HEK293T (cell line): ENCODE measurements around the gene NFKBIE.

Experiments
- CTCF ChIA-PET: fragments of 350-600 bp; formaldehyde crosslinking; extraction: SDS; loops from one replicate; lab custom pipeline; 2021; ENCODE audit warnings: antibody characterized with exemption, inconsistent platforms; lab: Yijun Ruan, JAX
- POLR2A ChIA-PET: fragments of 350-600 bp; formaldehyde crosslinking; extraction: SDS; loops from one replicate; lab custom pipeline; 2020; ENCODE audit warnings: antibody characterized with exemption, inconsistent platforms; lab: Yijun Ruan, JAX
- DNase-seq: peaks from one replicate; pipeline ENCODE4 v3.0.0; 2012; ENCODE audit warnings: mixed read lengths; ENCODE audit errors: extremely low spot score
- ARNT ChIP-seq: fragments of 450-650 bp; IDR thresholded peaks from 2 replicates; pipeline ENCODE4 v1.6.1; 2017; ENCODE audit warnings: mild to moderate bottlenecking
- BHLHE40 ChIP-seq: fragments of 450-650 bp; IDR thresholded peaks from 2 replicates; pipeline ENCODE4 v1.6.1; 2016; ENCODE audit warnings: mild to moderate bottlenecking, moderate library complexity, borderline replicate concordance
- CTBP1 ChIP-seq: fragments of 450-650 bp; IDR thresholded peaks from 2 replicates; pipeline ENCODE4 v1.6.1; 2016; ENCODE audit warnings: borderline replicate concordance
- ELF4 ChIP-seq: fragments of 450-650 bp; IDR thresholded peaks from 2 replicates; pipeline ENCODE4 v1.6.1; 2017; ENCODE audit warnings: antibody characterized with exemption
- FOXA1 ChIP-seq: fragments of 450-650 bp; IDR thresholded peaks from 2 replicates; pipeline ENCODE4 v1.6.1; 2016; ENCODE audit warnings: mild to moderate bottlenecking
- FOXK2 ChIP-seq: fragments of 450-650 bp; IDR thresholded peaks from 2 replicates; pipeline ENCODE4 v1.6.1; 2016; ENCODE audit warnings: mild to moderate bottlenecking
- FOXM1 ChIP-seq: fragments of 450-650 bp; IDR thresholded peaks from 2 replicates; pipeline ENCODE4 v1.6.1; 2017; ENCODE audit warnings: mild to moderate bottlenecking, borderline replicate concordance
- HDGF ChIP-seq: fragments of 450-650 bp; IDR thresholded peaks from 2 replicates; pipeline ENCODE4 v1.6.1; 2017; ENCODE audit warnings: antibody characterized with exemption, borderline replicate concordance
- L3MBTL2 ChIP-seq: fragments of 450-650 bp; conservative IDR thresholded peaks from 2 replicates; pipeline ENCODE4 v1.6.1; 2016; ENCODE audit warnings: mild to moderate bottlenecking
- LEF1 ChIP-seq: fragments of 450-650 bp; IDR thresholded peaks from 2 replicates; pipeline ENCODE4 v1.6.1; 2017; ENCODE audit warnings: mild to moderate bottlenecking, borderline replicate concordance
- NFRKB ChIP-seq: fragments of 450-650 bp; IDR thresholded peaks from 2 replicates; pipeline ENCODE4 v1.6.1; 2016; ENCODE audit warnings: mild to moderate bottlenecking, moderate library complexity
- PKNOX1 ChIP-seq: fragments of 450-650 bp; IDR thresholded peaks from 2 replicates; pipeline ENCODE4 v1.6.1; 2016
- SP1 ChIP-seq: fragments of 450-650 bp; IDR thresholded peaks from 2 replicates; pipeline ENCODE4 v1.6.1; 2017
- SUZ12 ChIP-seq: fragments of 450-650 bp; IDR thresholded peaks from 2 replicates; pipeline ENCODE4 v1.6.1; 2016; ENCODE audit warnings: mild to moderate bottlenecking
- TARDBP ChIP-seq: fragments of 450-650 bp; IDR thresholded peaks from 2 replicates; pipeline ENCODE4 v1.6.1; 2016
- ZNF384 ChIP-seq: fragments of 450-650 bp; IDR thresholded peaks from 2 replicates; pipeline ENCODE4 v1.6.1; 2016

Gene NFKBIE

GRCh38 chr6:44257025-44257752, 8.2 kb downstream of the NFKBIE start, which contains the start of gene SLC35B2:
Gene SLC35B2, minus strand, starts transcription at chr6:44257528. Its CDS starts 118 bp downstream, at chr6:44257410.
- ChIA-PET CTCF (interaction anchor here (0.5 to 3.4 kb wide), 18 partner anchors 8 to 256 kb away, joined by 3 to 28 read pairs (median 4); partner anchors contain the start of genes HSP90AB1 and TMEM151B), POLR2A (interaction anchor here (0.6 to 3.7 kb wide), 18 partner anchors 11 to 554 kb away, joined by 3 to 117 read pairs (median 4); partner anchors contain the start of genes HSP90AB1 and SLC29A1)
- DNase-seq: peak; percentile 78
- peak; percentile 92 for TF ChIP-seq FOXM1
- no peak for TF ChIP-seq ARNT
- no peak for TF ChIP-seq FOXA1
- TF ChIP-seq CTBP1: no peak
- no peak for TF ChIP-seq ELF4
- no peak for TF ChIP-seq FOXK2
- no peak for TF ChIP-seq PKNOX1
- TF ChIP-seq BHLHE40: no peak
- TF ChIP-seq L3MBTL2: peak; percentile 90

DNA sequence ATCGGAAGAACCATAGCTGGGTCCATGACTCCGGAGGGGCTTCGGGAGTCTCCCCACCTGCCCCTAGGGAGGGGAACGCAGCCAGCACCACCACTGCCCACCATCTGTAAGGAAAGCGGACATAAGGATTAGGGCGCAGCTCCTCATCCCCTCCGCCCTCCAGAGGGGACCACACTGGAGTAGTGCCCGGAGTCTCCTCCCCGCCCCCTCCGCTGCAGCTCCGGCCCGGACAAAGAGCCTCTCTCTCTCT, 8.7 kb downstream of the NFKBIE start:
- ChIA-PET CTCF (interaction anchor here (0.5 to 3.4 kb wide), 18 partner anchors 8 to 256 kb away, joined by 3 to 28 read pairs (median 4); partner anchors contain the start of genes HSP90AB1 and TMEM151B), POLR2A (interaction anchor here (0.6 to 3.7 kb wide), 18 partner anchors 10 to 554 kb away, joined by 3 to 117 read pairs (median 4); partner anchors contain the start of genes HSP90AB1 and SLC29A1)
- peak; percentile 36 for DNase-seq
- TF ChIP-seq HDGF (no peak), FOXA1 (no peak), ZNF384 (no peak), FOXK2 (no peak), SP1 (no peak), L3MBTL2 (no peak), ELF4 (no peak), ARNT (no peak), PKNOX1 (no peak), SUZ12 (no peak), BHLHE40 (no peak), TARDBP (no peak), NFRKB (no peak), LEF1 (no peak), CTBP1 (no peak), FOXM1 (no peak)

GRCh38 chr6:44255871-44256774, 9.2 kb downstream of the NFKBIE start:
- POLR2A ChIA-PET: interaction anchor here (0.7 to 3.7 kb wide), 18 partner anchors 10 to 83 kb away, joined by 3 to 117 read pairs (median 4); partner anchors contain the start of genes HSP90AB1 and SLC29A1
- CTCF ChIA-PET: interaction anchor here (0.6 to 3.4 kb wide), 18 partner anchors 7 to 255 kb away, joined by 3 to 28 read pairs (median 4); partner anchors contain the start of genes HSP90AB1 and TMEM151B
- TF ChIP-seq FOXA1 (no peak), BHLHE40 (no peak), PKNOX1 (no peak), SUZ12 (no peak), FOXK2 (no peak), CTBP1 (no peak), FOXM1 (no peak), ARNT (no peak), L3MBTL2 (no peak), HDGF (no peak), LEF1 (no peak), TARDBP (no peak), ELF4 (no peak), SP1 (no peak), NFRKB (no peak), ZNF384 (no peak)
- DNase-seq: no peak

DNA sequence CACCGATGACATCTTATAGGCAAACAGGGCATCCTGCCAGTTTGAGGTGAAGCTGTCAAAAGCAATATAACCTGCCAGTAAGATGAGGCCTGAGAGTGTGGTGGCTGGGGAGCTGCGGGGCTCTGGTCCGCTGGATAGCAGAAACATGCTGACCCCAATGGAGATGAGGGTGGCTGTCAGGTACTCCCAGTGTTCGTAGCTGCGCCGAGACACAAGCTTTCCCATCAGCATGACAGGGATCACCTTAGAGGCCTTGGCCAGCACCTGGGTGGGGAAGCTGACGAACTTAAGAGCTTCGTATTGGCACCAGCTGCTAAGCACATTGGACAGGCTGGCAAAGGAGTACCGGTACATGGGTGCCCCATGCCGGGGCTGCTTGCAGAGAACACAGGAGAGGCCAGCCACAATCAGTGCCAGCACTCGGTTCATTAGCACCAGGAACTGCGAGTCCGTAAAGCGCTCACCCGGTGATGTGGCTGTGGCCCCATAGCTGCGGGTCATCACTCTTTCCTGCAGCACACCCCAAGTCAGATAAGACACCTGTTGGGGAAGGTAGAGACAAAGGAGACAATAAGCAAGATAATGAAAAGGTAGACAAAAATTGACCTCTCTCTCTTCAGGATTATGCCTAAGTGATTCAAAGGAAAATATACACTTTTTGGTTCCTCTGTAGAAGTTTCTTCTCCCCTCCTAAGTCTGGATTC, 10.1 kb downstream of the NFKBIE start:
- ChIA-PET POLR2A (interaction anchor here (0.8 to 3.7 kb wide), 3 partner anchors 9 to 82 kb away, joined by 3 to 117 read pairs (median 6); partner anchors contain the start of gene HSP90AB1), CTCF (interaction anchor here (0.7 to 3.4 kb wide), 5 partner anchors 12 to 93 kb away, joined by 3 to 28 read pairs (median 3); partner anchors contain the start of gene TMEM151B)
- no peak for DNase-seq
- TF ChIP-seq HDGF: no peak
- TF ChIP-seq L3MBTL2: 0 out of 2 replicates have a peak, but pooled peaks have one; percentile 7
- TF ChIP-seq CTBP1: no peak
